Calu3 (cell line): ENCODE results near the gene SORBS2. TPM values are rescaled to one million over a fixed set of nuclear protein-coding genes. Genes with fewer than 3 reads are reported as not detected.

ENCODE experiments used
- BruUV-seq: library from RNA; stranded (reverse); fragments of 400-500 nt; replicated peaks from 2 replicates; lab custom pipeline; 2021; lab: Mats Ljungman, UMichigan
- CTCF ChIA-PET: fragments of 300-600 bp; sonication (Branson Sonifier 250); formaldehyde crosslinking; loops from one replicate; lab custom pipeline; 2022; ENCODE audit warnings: antibody characterized with exemption; lab: Charles Lee
- DNase-seq: peaks from one replicate; pipeline ENCODE4 v3.0.0; 2022
- H3K27ac Mint-ChIP-seq: one replicate; pipeline ENCODE4 v1.8.0; 2022; ENCODE audit warnings: mixed read lengths; ENCODE audit not compliant: unreplicated experiment
- H3K27me3 Mint-ChIP-seq: one replicate; pipeline ENCODE4 v1.8.0; 2022; ENCODE audit warnings: mixed read lengths; ENCODE audit not compliant: unreplicated experiment
- H3K36me3 Mint-ChIP-seq: one replicate; pipeline ENCODE4 v1.8.0; 2022; ENCODE audit warnings: mild to moderate bottlenecking, moderate library complexity, mixed read lengths; ENCODE audit not compliant: insufficient read depth, unreplicated experiment
- H3K4me1 Mint-ChIP-seq: one replicate; pipeline ENCODE4 v1.8.0; 2022; ENCODE audit warnings: mild to moderate bottlenecking, low read depth, mixed read lengths; ENCODE audit not compliant: unreplicated experiment
- H3K4me3 Mint-ChIP-seq: one replicate; pipeline ENCODE4 v1.8.0; 2022; ENCODE audit warnings: mild to moderate bottlenecking, low read depth, moderate library complexity, mixed read lengths; ENCODE audit not compliant: unreplicated experiment
- H3K9me3 Mint-ChIP-seq: one replicate; pipeline ENCODE4 v1.8.0; 2022; ENCODE audit warnings: low read depth, mixed read lengths; ENCODE audit not compliant: unreplicated experiment
- intact Hi-C: fragments of 100-400 bp; cut with micrococcal nuclease; formaldehyde crosslinking; loops from one replicate; pipeline ENCODE4 v1.10.0; 2022; ENCODE audit not compliant: unreplicated experiment
- total RNA-seq: library from RNA; stranded (reverse); gene quantifications from 2 replicates; pipeline ENCODE4 v1.2.3, GENCODE V29; 2022
- TF ChIP-seq, protein P1 (sequence below): fragments of 200-600 bp; IDR thresholded peaks from one replicate; pipeline ENCODE4 v1.8.0; 2022; ENCODE audit warnings: antibody characterized with exemption; ENCODE audit not compliant: unreplicated experiment

SORBS2 gene
- total RNA-seq, 1 experiment from 2014 or later, result 52.8 TPM

DNA sequence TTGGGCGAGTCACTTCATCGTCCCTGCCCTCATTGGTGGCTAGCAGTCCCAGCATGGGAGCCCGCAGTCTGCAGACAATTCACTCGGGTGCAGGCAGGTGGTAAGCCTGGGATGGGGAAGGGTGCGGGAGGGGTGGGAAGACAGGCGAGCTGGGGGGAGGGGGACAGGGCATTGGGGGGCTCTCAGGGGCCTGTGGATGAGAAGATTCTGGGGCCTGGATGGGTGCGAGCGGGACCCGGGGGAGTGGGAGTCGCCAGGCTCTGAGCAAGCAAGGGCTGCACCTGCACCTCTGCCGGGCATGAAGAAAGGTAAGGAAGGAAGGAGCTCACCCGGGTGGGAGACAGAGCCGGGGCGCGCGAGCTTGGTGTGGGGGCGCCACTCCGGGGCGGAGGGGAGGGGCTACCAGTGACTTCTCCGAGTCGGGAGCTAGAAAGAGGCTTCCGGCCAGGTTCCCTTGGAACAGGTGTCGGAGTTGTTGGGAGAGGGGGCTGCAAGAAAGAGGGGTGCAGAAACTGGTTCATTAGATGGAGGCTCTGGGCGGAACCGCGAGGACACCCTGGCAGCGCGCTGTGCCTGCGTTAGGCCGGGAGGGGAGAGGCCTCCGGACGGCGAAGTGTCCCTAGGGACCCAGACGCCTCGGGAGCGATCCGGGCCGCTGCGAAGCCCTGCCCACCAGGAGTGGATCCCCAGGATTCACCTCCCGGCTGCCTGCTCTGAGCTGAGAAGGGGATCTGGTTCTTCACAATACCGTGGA is 173.3 kb downstream of the SORBS2 start:
- H3K9me3 Mint-ChIP-seq, result no peaks in the 10 kb centered on the region
- CTCF ChIA-PET, result interaction anchor here (4.4 kb wide), 1 partner anchor 400 kb away, joined by 23 read pairs; no protein-coding TSS in a partner anchor
- no peaks in the 10 kb centered on the region for H3K4me1 Mint-ChIP-seq
- no peak overlapping the region for H3K4me3 Mint-ChIP-seq
- no peak for DNase-seq
- no TSS peak for BruUV-seq
- no peaks in the 10 kb centered on the region for H3K27me3 Mint-ChIP-seq
- no peak overlapping the region for H3K27ac Mint-ChIP-seq
- intact Hi-C loops, result no loop called here
- no peaks in the 10 kb centered on the region for H3K36me3 Mint-ChIP-seq
- TF ChIP-seq, protein P1, sequence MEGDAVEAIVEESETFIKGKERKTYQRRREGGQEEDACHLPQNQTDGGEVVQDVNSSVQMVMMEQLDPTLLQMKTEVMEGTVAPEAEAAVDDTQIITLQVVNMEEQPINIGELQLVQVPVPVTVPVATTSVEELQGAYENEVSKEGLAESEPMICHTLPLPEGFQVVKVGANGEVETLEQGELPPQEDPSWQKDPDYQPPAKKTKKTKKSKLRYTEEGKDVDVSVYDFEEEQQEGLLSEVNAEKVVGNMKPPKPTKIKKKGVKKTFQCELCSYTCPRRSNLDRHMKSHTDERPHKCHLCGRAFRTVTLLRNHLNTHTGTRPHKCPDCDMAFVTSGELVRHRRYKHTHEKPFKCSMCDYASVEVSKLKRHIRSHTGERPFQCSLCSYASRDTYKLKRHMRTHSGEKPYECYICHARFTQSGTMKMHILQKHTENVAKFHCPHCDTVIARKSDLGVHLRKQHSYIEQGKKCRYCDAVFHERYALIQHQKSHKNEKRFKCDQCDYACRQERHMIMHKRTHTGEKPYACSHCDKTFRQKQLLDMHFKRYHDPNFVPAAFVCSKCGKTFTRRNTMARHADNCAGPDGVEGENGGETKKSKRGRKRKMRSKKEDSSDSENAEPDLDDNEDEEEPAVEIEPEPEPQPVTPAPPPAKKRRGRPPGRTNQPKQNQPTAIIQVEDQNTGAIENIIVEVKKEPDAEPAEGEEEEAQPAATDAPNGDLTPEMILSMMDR, result no peak

DNA sequence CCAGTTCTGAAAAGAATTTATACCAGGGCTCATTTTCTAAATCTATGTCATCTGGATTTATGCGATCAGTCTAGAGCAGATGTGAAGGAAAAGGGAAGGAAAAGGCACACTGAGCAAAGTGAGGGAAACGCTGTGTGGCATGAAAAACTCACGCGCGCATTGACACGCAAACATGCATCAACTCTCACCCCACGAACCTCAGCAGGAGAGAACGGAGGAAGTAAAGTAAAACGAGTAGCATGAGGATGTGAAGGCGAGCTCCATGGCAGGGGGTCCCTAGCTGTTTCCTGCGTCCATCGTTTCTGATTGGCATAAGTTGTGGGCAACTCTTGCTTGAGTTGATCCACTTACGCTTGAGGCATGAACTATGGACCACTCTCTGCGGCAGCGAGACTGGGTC is 173.9 kb downstream of the SORBS2 start:
- TF ChIP-seq, protein P1, result no peak
- Mint-ChIP-seq H3K27ac (no peak overlapping the region), H3K27me3 (no peaks in the 10 kb centered on the region), H3K9me3 (no peaks in the 10 kb centered on the region), H3K4me3 (no peak overlapping the region), H3K36me3 (no peaks in the 10 kb centered on the region), H3K4me1 (no peaks in the 10 kb centered on the region)
- CTCF ChIA-PET, result no interaction called here
- BruUV-seq, result no TSS peak
- DNase-seq, result no peak
- intact Hi-C loops, result no loop called here

DNA sequence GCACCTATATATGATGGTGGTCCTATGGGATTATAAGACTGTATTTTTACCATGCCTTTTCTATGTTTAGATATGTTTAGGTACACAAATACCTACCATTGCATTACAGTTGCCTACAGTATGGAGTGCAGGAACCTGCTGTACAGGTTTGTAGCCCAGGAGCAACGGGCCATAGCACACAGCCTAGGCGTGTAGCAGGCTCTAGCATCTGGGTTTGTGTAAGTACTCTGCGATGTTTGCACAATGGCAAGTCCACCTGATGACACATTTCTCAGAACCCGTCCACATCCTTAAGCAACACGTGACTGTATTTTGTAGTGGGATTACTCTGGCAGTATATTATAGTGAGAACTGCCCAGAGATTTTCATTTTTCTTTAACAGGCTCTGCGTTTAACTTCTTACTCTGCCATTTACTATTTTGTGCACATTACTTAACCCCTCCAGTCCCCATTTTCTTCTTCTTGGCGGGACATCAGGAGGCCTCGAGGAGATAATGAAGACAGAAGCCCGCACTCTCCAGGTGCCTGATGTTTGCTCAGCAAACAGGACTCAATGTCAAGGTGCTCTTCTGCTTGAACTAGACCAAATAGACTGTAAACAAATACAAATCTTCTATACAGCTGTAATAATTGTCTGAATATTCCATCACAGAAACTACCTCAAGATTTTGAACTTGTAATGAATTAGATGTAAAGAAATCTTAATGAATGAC is 174.7 kb downstream of the SORBS2 start:
- CTCF ChIA-PET, result no interaction called here
- Mint-ChIP-seq H3K9me3 (no peaks in the 10 kb centered on the region), H3K36me3 (no peaks in the 10 kb centered on the region), H3K27me3 (no peaks in the 10 kb centered on the region), H3K4me3 (no peak overlapping the region), H3K27ac (no peak overlapping the region), H3K4me1 (no peaks in the 10 kb centered on the region)
- intact Hi-C loops, result no loop called here
- no peak for DNase-seq
- BruUV-seq, result no TSS peak
- TF ChIP-seq, protein P1, result no peak

- TF ChIP-seq, protein P1, result peak; percentile 30
- Mint-ChIP-seq H3K27me3 (no peaks in the 10 kb centered on the region), H3K9me3 (no peaks in the 10 kb centered on the region), H3K4me3 (no peak overlapping the region), H3K4me1 (no peaks in the 10 kb centered on the region), H3K36me3 (no peaks in the 10 kb centered on the region), H3K27ac (no peak overlapping the region)
- intact Hi-C loops, result no loop called here
- DNase-seq, result no peak
- BruUV-seq, result no TSS peak
- CTCF ChIA-PET, result no interaction called here
Observed at GRCh38 chr4:185634066-185634652, 177.8 kb downstream of the SORBS2 start.
